H1 (cell line): Measurements from ENCODE around the gene RAP1GAP. TPM values are rescaled to one million over a fixed set of nuclear protein-coding genes. Genes with fewer than 3 reads are reported as not detected.

ENCODE experiments used
- ATF3 ChIP-seq: IDR thresholded peaks from 2 replicates; pipeline ENCODE4 v1.6.1; 2011; ENCODE audit warnings: low read depth, mild to moderate bottlenecking, low read length; ENCODE audit not compliant: insufficient read depth
- CHD1 ChIP-seq: IDR thresholded peaks from 2 replicates; pipeline ENCODE4 v1.6.1; 2012; ENCODE audit warnings: low read depth, low read length, improper control_type of control experiment
- E2F6 ChIP-seq: IDR thresholded peaks from 2 replicates; pipeline ENCODE4 v1.6.1; 2012; ENCODE audit warnings: inconsistent platforms
- KDM4A ChIP-seq: IDR thresholded peaks from one replicate; pipeline ENCODE4 v1.7.1; 2012; ENCODE audit warnings: low read depth, mild to moderate bottlenecking, moderate library complexity, low read length, inconsistent platforms; ENCODE audit not compliant: severe bottlenecking
- polyA plus RNA-seq, 7 experiments: library from polyadenylated mRNA; depleted of rRNA in 3 of 7; stranded (reverse) in 5 of 7; unstranded in 2 of 7; fragments of >200 nt in 5 of 7; fragments of 200-250 nt in 2 of 7; gene quantifications; 1 replicate in 5 of 7; 2 replicates in 1 of 7; 4 replicates in 1 of 7; pipeline versions ENCODE4 v1.2.1 to v1.2.3, GENCODE V29; 2011 to 2013; ENCODE audit warnings: missing spikeins in 2 of 7, mixed read lengths in 2 of 7
- total RNA-seq: library from RNA; stranded (reverse); fragmentation: NEBNext Ultra II Directional; extraction: Animal tissue kit (Norgen Biotek cat#: 25700); gene quantifications from 2 replicates; pipeline ENCODE4 v1.2.1, GENCODE V29; 2021

The RAP1GAP gene
- total and polyA plus RNA-seq, 2 of the 8 experiments (the other 6 are each of a cell fraction or from before 2014, with no cell fraction given), result 8.4 TPM

- TF ChIP-seq CHD1 (no peak), E2F6 (no peak), KDM4A (no peak), ATF3 (no peak)
These were observed 92.9 kb downstream of the RAP1GAP start (continued) for GRCh38 chr1:21576031-21576797.
